Stimulated activated CD4-positive, alpha-beta T cell treated with anti-CD3 and anti-CD28 coated beads, Interleukin-2, amount 100 ng/mL, for 24 hours (primary cell): Measurements from ENCODE around the gene UFSP2.
"Not testable (repeated sequence)": the region's sequence is repeated elsewhere in the genome, so short reads cannot be mapped to it uniquely, and the experiment has no call there.

ENCODE experiments used
- DNase-seq, 2 donors: peaks; one replicate each; pipeline ENCODE4 v3.0.0-alpha.2; 2020

The UFSP2 gene

DNA sequence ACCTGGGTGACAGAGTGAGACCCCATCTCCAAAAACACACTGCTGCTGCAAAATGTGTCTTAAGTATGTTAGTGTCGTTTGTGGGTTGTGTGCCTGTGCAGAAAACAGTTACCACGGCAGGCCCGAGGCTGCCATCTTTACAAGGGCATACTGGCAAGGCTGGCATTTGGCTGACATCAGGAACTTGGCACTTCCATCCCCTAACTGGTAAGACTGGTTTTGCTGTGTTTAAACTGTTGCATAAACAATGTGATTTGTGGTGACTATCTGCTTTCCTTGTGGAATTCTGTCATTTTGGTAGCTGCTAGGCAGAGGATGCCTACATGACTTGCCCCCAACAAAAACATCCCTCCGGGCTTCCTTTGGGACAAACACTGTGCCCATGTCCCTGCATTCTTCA lies 42.3 kb downstream of the UFSP2 start:
- no peak for DNase-seq

DNA sequence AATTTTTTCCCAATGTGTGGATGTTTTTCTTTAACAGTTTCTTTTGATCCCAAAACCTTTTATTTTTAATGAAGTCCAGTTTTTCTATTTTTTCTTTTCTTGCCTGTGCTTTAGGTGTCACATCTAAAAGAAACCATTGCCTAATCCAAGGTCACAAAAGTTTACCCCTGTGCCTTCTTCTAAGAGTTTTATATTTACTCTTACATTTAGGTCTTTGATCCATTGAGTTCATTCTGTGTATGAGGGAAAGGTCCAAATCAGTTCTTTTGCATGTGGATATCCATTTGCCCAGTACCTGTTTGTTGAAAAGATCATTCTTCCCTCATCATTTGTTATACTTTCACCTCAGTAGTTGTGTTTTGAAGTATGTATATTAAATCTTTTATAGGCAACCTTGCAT lies 43.0 kb downstream of the UFSP2 start:
- no peak for DNase-seq

DNA sequence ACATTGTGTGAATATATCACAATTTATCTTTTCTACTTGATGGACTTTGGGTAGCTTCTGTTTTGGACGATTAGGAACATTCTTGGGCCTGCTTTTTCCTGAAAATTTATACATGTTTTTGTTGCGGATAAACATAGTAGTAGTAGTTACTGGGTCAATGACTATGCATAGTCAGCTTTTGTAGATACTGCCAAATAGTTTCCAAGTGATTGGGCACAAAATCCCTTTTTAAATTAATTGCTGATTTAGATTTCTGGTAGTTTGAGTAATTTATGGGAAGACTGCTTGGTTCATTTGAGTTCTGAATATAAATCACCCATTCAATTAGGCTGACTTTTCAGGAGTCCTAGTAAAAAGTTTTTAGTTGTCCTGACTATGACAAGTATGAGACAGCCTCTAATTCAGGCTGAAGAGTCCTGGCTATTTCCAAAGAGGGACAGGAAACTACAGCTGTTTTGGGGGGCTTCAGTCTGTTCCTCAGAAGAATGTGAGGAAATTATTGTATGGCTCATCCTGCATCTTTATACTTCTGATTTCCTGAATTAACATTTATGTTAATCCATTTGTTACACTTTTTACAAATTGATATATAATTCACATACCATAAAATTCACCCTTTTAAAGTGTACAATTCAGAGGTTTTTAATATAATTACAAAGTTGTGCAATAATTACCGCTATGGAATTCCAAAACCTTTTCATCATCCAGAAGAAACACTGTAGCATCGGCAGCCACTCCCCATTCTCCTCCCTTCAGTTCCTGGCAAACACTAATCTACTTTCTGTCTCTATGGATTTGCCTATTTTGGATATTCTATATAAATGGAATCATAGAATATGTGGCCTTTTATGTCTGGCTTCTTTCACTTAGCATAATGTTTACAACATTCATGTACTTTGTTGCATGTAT lies 44.2 kb downstream of the UFSP2 start:
- DNase-seq: no peak

DNA sequence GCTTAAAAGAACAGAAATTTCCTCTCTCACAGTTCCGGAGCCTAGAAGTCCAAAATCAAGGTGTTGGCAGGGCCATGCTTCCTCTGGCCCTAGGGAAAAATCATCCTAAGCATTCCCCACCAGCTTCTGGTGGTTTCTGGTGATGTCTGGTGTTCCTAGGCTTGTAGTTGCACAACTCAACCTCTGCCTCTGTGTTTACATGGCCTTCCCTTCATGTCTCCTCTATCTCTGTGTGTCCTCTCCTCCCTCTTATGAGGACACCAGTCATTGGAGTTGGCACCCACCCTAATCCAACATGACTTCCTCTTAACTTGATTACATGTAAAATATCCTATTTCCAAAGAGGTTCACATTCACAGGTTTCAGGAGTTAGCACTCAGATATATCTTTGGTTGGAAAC lies 45.4 kb downstream of the UFSP2 start:
- DNase-seq: no peak

DNA sequence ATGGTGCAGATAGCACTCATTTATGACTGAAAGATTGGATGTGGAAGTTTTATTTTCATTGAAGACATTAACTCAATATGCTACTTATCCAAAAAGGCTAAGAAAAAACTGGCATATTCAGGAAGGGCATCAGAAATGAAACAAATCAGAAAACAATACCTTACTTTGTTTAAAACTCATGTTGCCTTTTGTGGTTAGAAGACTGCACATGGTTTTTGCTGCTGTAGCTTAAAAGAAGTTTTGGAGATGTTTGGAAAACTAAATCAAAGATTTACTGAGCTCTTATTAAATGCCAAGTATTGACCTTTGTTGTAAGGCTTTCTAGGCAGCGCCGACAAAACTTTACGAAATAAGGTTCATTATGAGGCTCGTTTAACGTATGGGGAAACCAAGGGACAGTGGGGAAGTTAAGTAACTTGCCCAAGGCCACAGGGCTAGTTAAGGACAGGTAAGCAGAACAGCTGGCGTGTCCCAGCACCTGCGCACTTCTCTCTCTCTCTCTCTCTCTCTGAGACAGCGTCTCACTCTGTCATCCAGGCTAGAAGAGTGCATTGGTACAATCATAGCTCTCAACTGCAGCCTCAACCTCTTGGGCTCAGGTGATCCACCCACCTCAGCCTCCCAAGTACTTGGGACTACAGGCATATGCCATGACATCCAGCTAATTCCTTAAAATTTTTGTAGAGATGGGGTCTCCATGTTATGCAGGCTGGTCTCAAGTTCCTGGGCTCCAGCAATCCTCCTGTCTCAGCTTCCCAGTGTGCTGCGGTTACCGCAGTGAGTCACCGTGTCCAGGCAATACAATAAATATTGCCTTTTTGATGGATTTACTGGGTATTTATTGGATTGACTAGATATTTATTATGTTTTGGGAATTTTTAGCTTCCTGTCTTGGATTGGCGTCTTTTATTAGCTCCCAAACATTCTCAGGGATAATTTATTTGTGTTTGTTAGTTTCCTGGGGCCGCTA lies 46.2 kb downstream of the UFSP2 start:
- DNase-seq: no peak

DNA sequence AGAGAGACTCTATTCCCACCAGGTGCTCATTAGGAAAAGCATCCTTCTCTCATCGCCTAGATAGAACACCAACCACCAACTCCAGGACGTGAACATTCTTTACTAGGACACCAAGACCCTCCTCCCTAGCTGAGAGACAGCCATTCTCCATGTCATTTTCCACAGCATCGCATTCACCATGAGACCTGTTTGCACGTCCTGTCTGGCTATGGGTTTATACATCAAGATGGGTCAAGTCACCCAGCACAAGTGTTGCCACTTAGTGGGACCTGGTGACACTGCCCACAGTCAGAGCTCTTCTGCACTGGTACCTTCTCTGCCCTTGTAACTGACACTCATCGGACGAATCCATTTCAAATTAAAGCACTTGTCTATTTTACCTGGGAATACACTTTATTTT lies 47.5 kb downstream of the UFSP2 start:
- DNase-seq: no peak

DNA sequence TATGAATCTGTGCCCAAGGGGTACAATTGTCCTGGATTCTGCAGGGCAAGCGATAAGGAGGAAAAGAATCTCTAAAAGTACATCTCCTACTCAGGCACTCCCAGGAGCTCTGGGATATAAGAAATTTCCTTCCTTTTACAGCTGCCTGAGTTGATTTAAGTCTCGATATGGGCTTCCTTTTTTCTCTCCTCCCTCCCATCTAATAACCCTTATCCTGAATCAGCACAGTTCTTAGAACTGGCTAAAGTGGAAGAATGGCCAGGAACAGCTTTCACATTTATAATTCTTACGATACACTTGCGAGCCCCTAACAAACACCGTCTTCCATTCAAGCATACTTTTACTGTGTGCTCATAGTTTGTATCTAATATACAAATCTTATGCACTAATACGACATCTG lies 51.2 kb downstream of the UFSP2 start:
- no peak for DNase-seq

DNA sequence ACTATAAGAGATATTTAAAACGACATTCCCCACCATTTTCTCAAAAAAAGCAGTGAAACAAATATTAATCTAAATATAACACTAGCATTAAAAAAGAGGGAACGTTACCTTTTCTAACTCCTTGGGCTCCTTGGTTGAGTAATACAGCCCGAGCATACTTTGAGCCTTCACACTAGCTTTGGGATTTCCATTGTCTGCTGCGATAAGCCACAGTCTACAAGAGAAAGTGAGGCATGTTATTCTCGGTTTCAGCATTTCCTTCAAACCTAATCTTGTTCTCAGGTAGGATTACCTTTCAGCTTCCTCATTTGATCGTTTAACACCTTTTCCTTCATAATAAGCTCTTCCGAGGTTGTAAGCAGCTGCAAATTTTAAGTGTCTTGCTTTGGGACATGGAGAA lies 51.7 kb downstream of the UFSP2 start:
- DNase-seq: no peak

DNA sequence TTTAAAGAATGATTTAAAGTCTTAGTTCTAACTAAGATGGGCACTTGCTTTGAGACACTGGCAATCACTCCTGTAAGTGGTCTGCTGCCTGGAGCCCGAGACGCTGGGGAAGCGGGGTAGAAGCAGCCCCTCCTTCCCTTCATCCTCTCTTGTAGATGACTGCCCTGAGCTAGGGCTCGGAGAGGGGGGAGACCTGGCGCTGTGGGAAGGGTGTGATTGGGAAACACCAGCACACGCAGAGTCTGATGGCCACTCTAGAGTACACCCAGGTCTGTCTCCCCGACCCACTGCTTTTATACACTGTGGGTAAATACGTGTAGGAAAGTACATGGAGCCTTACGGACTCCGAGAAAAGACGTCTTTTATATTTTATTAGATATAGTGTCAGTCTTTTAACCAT lies 54.1 kb downstream of the UFSP2 start:
- no peak for DNase-seq

DNA sequence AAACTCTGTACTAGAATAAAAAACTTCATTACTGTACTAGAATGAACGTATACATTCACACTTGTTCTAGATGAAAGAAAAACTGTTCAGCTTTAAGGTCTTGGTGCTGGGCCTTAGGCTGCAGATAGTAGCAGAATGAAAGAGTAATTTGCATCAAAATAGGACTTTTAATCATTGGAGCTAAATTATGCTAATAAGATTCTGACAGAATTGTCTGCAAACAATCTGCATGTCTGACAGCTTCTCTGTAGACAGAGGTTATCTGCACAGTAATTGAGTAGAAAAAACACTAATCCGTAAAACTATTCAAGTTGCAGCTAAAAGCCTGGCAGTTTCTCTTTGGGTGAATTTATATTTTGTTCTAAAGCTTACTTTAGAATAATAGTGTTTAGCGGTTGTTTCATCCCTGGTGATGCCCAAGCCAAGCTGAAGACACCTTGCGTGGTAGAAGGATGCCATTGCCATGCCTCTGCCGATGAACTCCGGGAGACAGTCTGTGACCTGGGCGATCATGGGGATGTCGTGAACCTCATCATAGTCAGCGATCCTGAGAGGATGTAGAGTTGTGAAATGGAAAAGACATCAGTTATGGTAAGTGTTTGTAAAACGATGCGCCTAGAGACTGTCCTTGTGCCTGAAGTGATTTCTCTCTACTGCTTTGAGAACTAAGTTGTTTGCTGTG lies 55.4 kb downstream of the UFSP2 start:
- no peak for DNase-seq

DNA sequence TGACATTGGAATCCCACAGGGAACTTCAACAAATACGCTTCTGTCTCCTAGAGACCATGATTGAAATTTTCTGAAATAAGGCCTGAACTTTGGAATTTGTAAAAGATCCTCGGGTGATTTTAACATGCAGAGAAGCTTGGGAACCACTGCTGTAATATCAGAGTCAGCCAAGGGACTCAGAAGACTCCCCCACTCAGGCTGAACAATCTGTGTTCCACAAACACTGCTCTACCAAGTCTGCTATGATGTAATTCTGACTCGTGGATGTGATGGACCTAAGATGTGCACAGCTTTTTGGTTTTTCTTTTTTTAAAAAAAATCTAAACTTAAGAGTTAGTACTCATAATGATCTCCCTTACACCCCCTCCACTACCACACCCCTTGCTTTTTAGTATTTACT lies 56.0 kb downstream of the UFSP2 start:
- no peak for DNase-seq

DNA sequence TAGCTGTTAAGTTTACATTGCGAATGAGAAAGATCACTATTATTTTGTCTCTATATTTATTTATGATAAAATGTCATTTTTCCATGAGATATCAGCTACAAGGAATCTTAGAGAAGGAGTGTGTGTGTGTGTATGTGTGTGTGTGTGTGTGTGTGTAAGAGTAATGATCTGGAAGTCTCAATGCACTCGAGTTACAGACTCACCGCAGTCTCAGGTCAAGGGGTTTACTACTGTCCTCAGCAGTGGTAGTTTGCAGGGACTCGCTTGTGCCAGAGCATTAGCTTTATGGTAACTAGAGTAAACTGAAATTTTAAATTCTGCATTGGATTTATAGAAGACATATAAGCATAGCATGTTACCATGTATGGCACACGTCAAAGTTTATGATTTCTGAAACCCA lies 60.9 kb downstream of the UFSP2 start:
- no peak for DNase-seq

DNA sequence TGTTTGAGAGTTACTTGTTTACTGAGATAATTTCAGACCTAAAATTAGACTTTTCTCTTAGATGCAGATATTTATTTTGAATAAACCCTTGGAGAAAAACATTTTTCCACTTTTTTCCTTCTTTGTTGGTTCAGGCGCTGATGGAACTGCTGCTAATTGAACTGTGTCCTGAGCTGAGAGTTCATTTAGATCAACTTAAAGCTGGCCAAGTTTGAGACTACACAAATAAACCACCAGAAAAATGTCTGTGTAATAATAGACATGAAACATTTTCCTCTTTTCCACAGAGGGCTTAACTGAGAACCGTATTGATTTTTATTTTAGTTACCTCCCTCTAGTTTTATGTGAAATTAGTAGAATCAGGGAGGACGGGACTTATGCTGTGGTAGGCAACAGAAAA lies 62.5 kb downstream of the UFSP2 start:
- DNase-seq: no peak

DNA sequence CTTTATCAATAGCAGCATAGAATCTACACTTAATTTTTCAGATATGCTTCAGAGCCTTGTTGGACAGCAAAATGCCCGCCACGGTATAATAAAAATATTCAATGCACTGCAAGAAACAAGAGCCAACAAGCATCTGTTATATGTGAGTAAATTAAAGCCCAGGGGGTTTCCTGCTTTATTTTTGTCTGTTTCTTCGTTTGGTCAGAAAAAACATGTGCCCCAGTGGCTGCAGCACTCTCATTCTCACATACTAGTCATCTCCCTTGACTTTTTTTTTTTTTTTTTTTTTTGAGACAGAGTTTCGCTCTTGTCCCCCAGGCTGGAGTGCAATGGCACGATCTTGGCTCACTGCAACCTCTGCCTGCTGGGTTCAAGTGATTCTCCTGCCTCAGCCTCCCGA lies 63.2 kb downstream of the UFSP2 start:
- DNase-seq: not testable (repeated sequence)

DNA sequence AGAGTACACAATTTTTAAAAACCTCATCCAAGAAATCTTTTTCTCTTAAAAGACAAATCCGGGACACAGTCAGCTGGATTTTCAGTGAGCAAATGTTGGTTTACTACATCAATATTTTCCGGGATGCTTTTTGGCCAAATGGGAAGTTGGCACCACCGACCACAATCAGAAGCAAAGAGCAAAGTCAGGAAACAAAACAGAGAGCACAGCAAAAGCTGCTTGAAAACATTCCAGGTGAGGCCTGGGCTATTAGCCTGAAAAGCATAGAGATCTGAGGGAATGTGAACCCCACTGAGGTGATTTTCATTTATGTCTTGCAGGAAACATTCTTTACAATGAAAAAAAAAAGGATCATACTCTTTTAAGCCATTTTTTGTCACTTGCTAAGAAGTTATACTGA lies 63.9 kb downstream of the UFSP2 start:
- DNase-seq: no peak

DNA sequence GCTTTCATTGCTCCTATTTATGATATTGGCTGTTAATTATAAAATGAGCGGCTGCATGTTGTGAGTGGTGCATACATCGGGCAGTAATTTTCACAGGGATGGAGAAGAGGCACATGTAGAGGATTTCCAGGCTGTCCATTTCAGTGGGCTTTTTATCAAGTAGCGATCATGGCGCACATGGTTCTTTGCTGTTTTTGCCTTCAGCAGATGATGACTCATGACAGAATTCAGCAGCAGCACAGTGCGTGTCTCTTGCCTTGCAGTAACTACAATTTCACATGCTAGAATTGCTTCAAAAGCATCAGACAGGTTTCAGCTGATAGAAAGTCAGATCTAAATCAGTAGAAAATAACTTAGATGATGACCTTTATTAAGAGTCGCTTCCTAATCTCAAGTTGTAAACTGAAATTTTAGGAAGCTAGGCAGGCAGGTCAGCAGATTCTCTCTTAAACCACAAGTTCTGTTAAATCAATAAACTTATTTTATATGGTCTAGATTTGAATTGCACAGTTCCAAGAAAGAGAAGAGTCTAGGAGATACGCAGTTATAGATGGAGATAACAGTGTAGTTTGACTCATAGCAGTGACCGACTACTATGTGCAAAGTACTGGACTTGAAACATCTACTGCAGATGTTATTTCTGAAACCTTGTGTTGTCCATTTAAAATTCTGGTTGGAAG lies 65.9 kb downstream of the UFSP2 start:
- DNase-seq: no peak

DNA sequence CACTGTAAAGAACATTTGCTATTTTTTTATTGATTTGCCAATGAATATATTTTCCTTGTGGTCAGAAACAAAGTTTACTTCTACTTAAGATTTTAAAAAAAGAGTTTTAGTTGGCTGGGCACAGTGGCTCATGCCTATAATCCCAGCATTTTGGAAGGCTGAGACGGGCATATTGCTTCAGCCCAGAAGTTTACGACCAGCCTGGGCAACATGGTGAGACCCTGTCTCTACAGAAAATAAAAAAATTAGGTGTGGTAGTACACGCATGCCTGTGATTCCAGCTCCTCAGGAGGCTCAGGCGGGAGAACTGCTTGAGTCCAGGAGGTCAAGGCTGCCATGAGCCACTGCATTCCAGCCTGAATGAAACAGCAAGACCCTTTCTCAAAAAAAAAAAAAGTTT lies 66.8 kb downstream of the UFSP2 start:
- no peak for DNase-seq

DNA sequence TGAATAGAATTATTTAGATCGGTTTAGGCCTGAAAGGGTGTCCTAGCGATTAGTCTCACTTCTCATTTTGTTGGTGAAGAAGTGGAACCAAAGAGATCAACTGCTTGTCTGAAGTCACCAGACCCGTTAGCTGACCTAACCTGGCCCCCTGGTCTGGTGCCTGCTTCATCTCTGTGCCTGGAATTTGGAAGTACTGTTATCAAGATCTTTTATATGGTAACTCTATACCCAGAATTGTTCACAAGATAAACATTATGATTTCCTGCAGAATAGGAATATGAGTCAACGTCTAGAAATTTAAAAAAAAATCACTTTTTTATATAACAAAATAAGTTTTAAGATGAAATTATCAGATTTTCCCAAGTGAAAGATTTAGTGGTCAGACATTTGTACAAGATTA lies 67.2 kb downstream of the UFSP2 start:
- no peak for DNase-seq

DNA sequence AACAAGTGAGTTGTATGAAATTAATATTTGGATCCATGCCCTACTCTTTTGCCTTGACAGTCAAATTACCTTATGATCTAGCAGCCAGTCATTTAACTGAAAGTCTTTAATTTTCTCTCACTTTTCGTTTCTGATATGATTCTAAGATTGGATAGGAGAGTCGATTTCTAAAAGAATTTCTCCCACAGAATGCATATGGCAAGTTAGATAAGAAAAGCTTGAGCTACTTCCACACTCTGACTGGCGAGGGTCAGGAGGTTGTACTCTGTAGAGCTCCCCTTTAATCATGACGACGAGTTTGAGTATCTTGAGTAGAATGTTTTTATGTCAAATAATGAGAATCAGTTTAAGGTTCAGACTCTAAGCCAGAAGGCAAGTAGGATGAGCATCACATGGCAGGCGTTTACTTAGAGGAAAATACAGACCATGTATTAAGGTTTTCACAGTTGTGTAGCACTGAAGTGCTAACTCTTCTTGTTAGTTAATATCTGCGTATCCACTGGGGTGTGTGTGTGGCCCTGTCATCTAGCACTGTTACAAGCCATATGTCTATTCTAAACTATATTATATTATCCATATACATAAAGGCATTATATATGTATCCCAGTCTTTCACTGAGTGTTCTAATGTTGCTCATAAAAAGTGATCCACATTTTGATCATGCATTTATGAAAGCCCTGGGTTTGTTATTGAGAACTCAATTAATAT lies 67.9 kb downstream of the UFSP2 start:
- no peak for DNase-seq

DNA sequence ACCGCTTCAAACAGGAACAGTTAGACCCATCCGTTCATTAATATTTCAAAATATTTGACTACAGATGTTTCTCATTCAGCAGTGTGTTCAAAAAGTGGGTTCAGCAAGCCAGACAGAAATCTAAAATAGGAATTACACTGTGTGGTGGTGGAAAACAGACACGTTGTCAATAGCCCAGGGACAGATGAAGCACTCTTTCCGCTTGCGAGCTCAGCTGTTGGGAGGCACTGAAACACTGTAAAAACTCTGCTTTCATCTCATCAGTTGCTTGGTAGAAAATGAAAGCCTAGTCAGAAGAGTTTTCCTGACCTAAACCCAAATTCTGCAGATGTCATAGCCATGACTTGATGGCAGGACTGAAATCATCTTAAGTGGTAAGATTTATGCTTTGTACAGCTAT lies 68.6 kb downstream of the UFSP2 start:
- no peak for DNase-seq

DNA sequence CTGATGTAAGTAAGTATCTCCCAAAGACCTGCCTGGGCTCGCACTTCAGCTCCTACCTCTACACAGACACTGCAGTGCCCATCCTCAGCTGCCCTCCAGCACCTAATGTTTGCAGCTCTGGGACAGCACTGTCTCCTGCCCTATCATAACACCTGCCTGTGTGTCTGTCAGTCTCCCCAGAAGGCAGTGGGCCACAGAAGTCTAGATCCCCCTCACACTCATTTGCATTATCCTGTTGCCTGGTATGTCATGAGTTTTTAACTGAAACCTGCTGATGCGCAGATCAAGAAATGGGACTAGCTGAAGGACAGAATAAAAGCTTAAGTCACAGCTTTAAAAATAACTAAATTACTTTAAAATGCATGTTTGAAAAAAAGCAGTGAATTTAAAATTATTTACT lies 73.0 kb downstream of the UFSP2 start:
- DNase-seq: no peak

DNA sequence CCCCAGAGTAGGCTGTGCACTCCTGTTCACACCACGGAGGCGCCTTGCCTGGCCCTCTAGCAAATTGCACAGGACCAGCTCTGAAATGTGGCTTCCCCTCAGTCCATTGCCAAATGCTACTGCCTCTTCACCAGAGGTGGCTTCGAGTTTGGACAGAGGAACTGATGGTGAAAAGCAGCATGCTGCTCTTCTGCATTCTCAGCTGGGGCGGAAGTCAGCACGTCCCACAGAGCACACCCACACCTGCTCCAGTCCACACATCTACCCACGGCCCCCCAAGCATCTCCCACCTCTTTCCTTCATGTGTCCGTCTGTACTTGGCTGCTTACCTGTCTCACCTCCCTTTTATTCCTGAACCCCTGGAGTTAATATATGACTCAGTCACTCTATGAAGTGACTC lies 73.6 kb downstream of the UFSP2 start:
- DNase-seq: no peak
